SU-DHL-6 (cell line): ENCODE results near the gene PRMT9.
A peak's percentile ranks its signal among the peaks of the same experiment; 100 is the strongest.

Experiments used
- H2AFZ ChIP-seq: fragments of 200-600 bp; sonication (generic); 2 replicates; pipeline ENCODE4 v1.6.1; 2014; ENCODE audit warnings: low read depth, mild to moderate bottlenecking, moderate library complexity, mixed read lengths, antibody characterized with exemption, low read length; ENCODE audit not compliant: severe bottlenecking
- H3F3A ChIP-seq: fragments of 200-600 bp; shearing (Covaris generic); 2 replicates; pipeline ENCODE4 v1.6.0; 2016; ENCODE audit warnings: antibody characterized with exemption, mild to moderate bottlenecking; ENCODE audit not compliant: insufficient read depth
- H3K27ac ChIP-seq: fragments of 200-600 bp; sonication (generic); 2 replicates; pipeline ENCODE4 v1.5.1; 2016; ENCODE audit warnings: low read depth, mild to moderate bottlenecking, low read length, moderate library complexity, mixed read lengths
- H3K27me3 ChIP-seq: fragments of 200-600 bp; sonication (generic), shearing (Covaris generic); 2 replicates; pipeline ENCODE4 v1.6.0; 2014; ENCODE audit warnings: mild to moderate bottlenecking, low read length
- H3K36me3 ChIP-seq: fragments of 200-600 bp; sonication (generic); 2 replicates; pipeline ENCODE4 v1.6.1; 2014; ENCODE audit warnings: mild to moderate bottlenecking, low read length, mixed read lengths
- H3K4me2 ChIP-seq: fragments of 300-600, 200-600 bp; shearing (Covaris generic), sonication (generic); 2 replicates; pipeline ENCODE4 v1.6.0; 2014; ENCODE audit warnings: low read length, low read depth, mild to moderate bottlenecking; ENCODE audit not compliant: poor library complexity, severe bottlenecking
- H3K4me3 ChIP-seq: fragments of 200-600 bp; sonication (generic); 2 replicates; pipeline ENCODE4 v1.5.1; 2014; ENCODE audit warnings: antibody characterized with exemption, low read length, mild to moderate bottlenecking, mixed read lengths; ENCODE audit not compliant: insufficient read depth, poor library complexity, severe bottlenecking
- H3K79me2 ChIP-seq: fragments of 200-600 bp; sonication (generic); 2 replicates; pipeline ENCODE4 v1.6.1; 2014; ENCODE audit warnings: mild to moderate bottlenecking, low read length, moderate library complexity; ENCODE audit not compliant: insufficient read depth
- H3K9ac ChIP-seq: fragments of 200-600 bp; sonication (generic); 2 replicates; pipeline ENCODE4 v1.7.0; 2014; ENCODE audit warnings: mild to moderate bottlenecking, low read length
- H3K9me2 ChIP-seq: fragments of 200-600 bp; sonication (generic); replicated peaks from 2 replicates; pipeline ENCODE4 v1.6.1; 2014; ENCODE audit warnings: low read length; ENCODE audit not compliant: insufficient read depth
- H3K9me3 ChIP-seq: fragments of 200-600 bp; sonication (generic); 2 replicates; pipeline ENCODE4 v1.6.1; 2014; ENCODE audit warnings: low read length, mixed read lengths; ENCODE audit not compliant: insufficient read depth
- H4K20me1 ChIP-seq: fragments of 200-600 bp; sonication (generic); 2 replicates; pipeline ENCODE4 v1.6.1; 2014; ENCODE audit warnings: low read depth, mild to moderate bottlenecking, antibody characterized with exemption, low read length, moderate library complexity, mixed read lengths
- EZH2phosphoT487 ChIP-seq: fragments of 200-600 bp; sonication (generic), shearing (Covaris generic); conservative IDR thresholded peaks from 2 replicates; pipeline ENCODE4 v1.6.1; 2018; ENCODE audit warnings: mild to moderate bottlenecking, antibody characterized with exemption, low read length, moderate library complexity, mixed read lengths
- TF ChIP-seq, protein P1 (sequence below): fragments of 200-600 bp; sonication (generic); IDR thresholded peaks from one replicate; pipeline ENCODE4 v1.5.1; 2017; ENCODE audit warnings: antibody characterized with exemption, mild to moderate bottlenecking, low read length, moderate library complexity; ENCODE audit not compliant: insufficient read depth, poor library complexity, severe bottlenecking

The PRMT9 gene

DNA sequence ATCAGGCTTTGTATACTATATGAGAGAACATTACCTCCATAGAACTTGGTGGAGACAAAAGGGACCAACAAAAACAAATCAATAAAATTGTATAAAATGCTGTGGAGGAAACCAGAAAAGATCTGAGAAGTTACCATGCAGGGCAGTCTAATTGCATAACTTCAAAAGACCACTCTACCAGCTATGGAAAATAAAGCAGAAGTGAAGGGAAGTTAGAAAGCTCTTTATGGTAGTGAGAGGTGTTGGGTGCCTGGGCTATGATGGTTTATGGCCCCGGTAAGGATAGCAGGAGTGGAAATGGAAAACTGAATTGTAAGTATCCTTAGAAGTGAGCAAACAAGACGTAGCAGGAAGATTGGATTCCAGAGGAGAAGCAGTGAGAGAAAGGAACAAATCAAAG, 63.6 kb downstream of the PRMT9 start:
- Histone ChIP-seq H3K27me3 (no peaks in the 10 kb centered on the region), H3K4me2 (peak overlapping the region; percentile 11), H3K4me3 (no peak overlapping the region), H3K9ac (no peak overlapping the region), H4K20me1 (no peaks in the 10 kb centered on the region), H3K79me2 (peaks cover 61% of the 10 kb centered on the region), H3K9me2 (no peaks in the 10 kb centered on the region), H3K36me3 (peaks cover 13% of the 10 kb centered on the region; the same call in 1 of the 2 replicates), H3F3A (peaks cover 3% of the 10 kb centered on the region; the same call in 1 of the 2 replicates), H3K27ac (no peak overlapping the region), H2AFZ (no peak overlapping the region), H3K9me3 (no peaks in the 10 kb centered on the region)
- no peak for TF ChIP-seq EZH2phosphoT487
- TF ChIP-seq, protein P1, sequence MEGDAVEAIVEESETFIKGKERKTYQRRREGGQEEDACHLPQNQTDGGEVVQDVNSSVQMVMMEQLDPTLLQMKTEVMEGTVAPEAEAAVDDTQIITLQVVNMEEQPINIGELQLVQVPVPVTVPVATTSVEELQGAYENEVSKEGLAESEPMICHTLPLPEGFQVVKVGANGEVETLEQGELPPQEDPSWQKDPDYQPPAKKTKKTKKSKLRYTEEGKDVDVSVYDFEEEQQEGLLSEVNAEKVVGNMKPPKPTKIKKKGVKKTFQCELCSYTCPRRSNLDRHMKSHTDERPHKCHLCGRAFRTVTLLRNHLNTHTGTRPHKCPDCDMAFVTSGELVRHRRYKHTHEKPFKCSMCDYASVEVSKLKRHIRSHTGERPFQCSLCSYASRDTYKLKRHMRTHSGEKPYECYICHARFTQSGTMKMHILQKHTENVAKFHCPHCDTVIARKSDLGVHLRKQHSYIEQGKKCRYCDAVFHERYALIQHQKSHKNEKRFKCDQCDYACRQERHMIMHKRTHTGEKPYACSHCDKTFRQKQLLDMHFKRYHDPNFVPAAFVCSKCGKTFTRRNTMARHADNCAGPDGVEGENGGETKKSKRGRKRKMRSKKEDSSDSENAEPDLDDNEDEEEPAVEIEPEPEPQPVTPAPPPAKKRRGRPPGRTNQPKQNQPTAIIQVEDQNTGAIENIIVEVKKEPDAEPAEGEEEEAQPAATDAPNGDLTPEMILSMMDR = no peak

DNA sequence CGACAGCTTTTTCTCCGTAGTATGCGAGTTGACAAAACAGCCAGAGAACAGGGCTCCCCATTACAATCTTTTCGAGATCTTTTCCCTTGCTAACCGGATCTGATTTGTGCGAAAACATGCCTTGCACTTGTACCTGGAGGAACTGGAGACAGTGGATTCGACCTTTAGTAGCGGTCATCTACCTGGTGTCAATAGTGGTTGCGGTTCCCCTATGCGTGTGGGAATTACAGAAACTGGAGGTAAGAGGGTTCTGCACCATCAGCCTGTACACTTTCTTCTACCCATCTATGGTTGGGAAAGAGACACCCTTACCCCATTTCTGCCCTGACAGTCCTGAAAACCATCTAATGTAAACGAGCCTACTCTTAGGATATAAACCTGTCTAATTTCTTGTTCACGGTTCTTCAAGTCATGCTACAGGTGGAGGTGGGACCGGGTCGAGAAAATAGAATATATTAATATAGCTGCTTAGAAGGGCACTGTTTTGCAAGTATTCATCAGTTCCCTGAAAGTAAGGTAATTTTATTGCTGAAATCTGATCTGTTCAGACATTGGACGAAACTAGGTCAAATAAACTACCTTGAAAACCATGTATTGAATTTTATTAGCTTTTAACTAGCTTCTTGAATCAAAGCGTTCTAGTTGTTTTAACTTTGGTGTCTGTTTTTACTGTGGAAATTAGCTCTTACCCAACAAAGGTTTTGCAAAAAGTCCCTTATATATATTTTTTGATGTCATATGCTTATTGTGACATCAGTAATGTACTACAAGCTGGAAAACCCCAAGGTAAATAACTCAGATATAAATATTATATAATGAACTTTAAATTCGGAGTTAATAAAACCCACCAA, 65.9 kb downstream of the PRMT9 start:
- TF ChIP-seq, protein P1 = no peak
- TF ChIP-seq EZH2phosphoT487 = no peak
- peak overlapping the region; percentile 75 for H3K27ac ChIP-seq
- H3K9ac ChIP-seq = peak overlapping the region; percentile 80
- H4K20me1 ChIP-seq = no peaks in the 10 kb centered on the region
- H3K4me3 ChIP-seq = peak overlapping the region; percentile 94
- H3K36me3 ChIP-seq = no peaks in the 10 kb centered on the region
- no peaks in the 10 kb centered on the region for H3K9me3 ChIP-seq
- no peaks in the 10 kb centered on the region for H3K9me2 ChIP-seq
- peaks cover 7% of the 10 kb centered on the region; the same call in 1 of the 2 replicates for H3F3A ChIP-seq
- H2AFZ ChIP-seq = peak overlapping the region; percentile 91
- peak overlapping the region; percentile 75 for H3K4me2 ChIP-seq
- H3K27me3 ChIP-seq = no peaks in the 10 kb centered on the region
- peaks cover 57% of the 10 kb centered on the region for H3K79me2 ChIP-seq

DNA sequence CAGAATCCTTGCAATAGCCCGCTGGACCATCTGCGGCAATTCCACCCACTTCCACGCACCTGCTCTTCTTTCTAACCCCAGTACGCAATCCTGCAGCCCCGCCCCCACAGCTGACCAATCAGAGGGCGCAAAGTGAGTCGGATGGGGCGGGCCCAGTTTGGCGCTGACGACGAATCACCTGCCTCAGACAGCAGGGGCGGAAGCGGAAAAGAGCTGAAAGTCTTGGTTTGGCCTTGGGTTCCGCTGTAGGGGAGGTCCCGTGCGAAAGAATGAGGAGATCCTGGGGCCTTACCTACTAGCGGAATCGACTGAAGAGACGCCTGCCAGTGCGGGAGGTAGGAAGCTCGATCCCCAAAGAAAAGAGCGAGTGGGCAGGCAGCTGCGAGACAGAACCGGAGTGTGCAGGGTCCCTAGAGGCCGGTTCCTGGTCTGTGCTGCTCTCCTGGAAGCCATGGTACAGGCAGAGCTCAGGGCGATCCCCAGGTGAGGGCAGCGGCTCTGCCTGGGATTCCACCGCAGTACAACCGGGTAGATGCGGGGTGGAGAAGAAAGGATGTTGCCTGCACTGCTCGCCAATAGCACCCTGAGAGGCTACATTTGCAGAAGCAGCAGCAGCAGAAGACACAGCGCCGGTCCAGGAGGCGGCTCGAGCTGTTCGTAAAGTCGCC, 66.7 kb downstream of the PRMT9 start, which contains the start of gene TMEM184C:
TSS of gene TMEM184C (plus strand) at position 225 of the 668 bp plus-strand sequence. CDS start 560 bp downstream, outside the sequence.
- Histone ChIP-seq H2AFZ (peak within 1 kb of the TSS; percentile 91), H3K27ac (peak within 1 kb of the TSS; percentile 75)

More for the DNA sequence above, 66.7 kb downstream of the PRMT9 start, which contains the start of gene TMEM184C:
- H3K79me2 ChIP-seq = peaks cover 50% of the 10 kb centered on the region
- no peak for TF ChIP-seq EZH2phosphoT487
- TF ChIP-seq, protein P1 = no peak
- H3K9ac ChIP-seq = peak within 1 kb of the TSS; percentile 80
- H3K9me2 ChIP-seq = no peaks in the 10 kb centered on the region
- peaks cover 7% of the 10 kb centered on the region; the same call in 1 of the 2 replicates for H3F3A ChIP-seq
- peak within 1 kb of the TSS; percentile 91 for H3K4me2 ChIP-seq
- H3K4me3 ChIP-seq = peak within 1 kb of the TSS; percentile 94
- no peaks in the 10 kb centered on the region for H3K27me3 ChIP-seq
- H3K9me3 ChIP-seq = no peaks in the 10 kb centered on the region
- H4K20me1 ChIP-seq = no peaks in the 10 kb centered on the region
- no peaks in the 10 kb centered on the region for H3K36me3 ChIP-seq
